Calu3 (cell line): ENCODE measurements around the gene ANGPTL8. TPM values are rescaled to one million over a fixed set of nuclear protein-coding genes. Genes with fewer than 3 reads are reported as not detected.

Source experiments
- BruUV-seq: library from RNA; stranded (reverse); fragments of 400-500 nt; replicated peaks from 2 replicates; lab custom pipeline; 2021; lab: Mats Ljungman, UMichigan
- CTCF ChIA-PET: fragments of 300-600 bp; sonication (Branson Sonifier 250); formaldehyde crosslinking; loops from one replicate; lab custom pipeline; 2022; ENCODE audit warnings: antibody characterized with exemption; lab: Charles Lee
- DNase-seq: peaks from one replicate; pipeline ENCODE4 v3.0.0; 2022
- H3K27ac Mint-ChIP-seq: one replicate; pipeline ENCODE4 v1.8.0; 2022; ENCODE audit warnings: mixed read lengths; ENCODE audit not compliant: unreplicated experiment
- H3K27me3 Mint-ChIP-seq: one replicate; pipeline ENCODE4 v1.8.0; 2022; ENCODE audit warnings: mixed read lengths; ENCODE audit not compliant: unreplicated experiment
- H3K36me3 Mint-ChIP-seq: one replicate; pipeline ENCODE4 v1.8.0; 2022; ENCODE audit warnings: mild to moderate bottlenecking, moderate library complexity, mixed read lengths; ENCODE audit not compliant: insufficient read depth, unreplicated experiment
- H3K4me1 Mint-ChIP-seq: one replicate; pipeline ENCODE4 v1.8.0; 2022; ENCODE audit warnings: mild to moderate bottlenecking, low read depth, mixed read lengths; ENCODE audit not compliant: unreplicated experiment
- H3K4me3 Mint-ChIP-seq: one replicate; pipeline ENCODE4 v1.8.0; 2022; ENCODE audit warnings: mild to moderate bottlenecking, low read depth, moderate library complexity, mixed read lengths; ENCODE audit not compliant: unreplicated experiment
- H3K9me3 Mint-ChIP-seq: one replicate; pipeline ENCODE4 v1.8.0; 2022; ENCODE audit warnings: low read depth, mixed read lengths; ENCODE audit not compliant: unreplicated experiment
- intact Hi-C: fragments of 100-400 bp; cut with micrococcal nuclease; formaldehyde crosslinking; loops from one replicate; pipeline ENCODE4 v1.10.0; 2022; ENCODE audit not compliant: unreplicated experiment
- total RNA-seq: library from RNA; stranded (reverse); gene quantifications from 2 replicates; pipeline ENCODE4 v1.2.3, GENCODE V29; 2022
- TF ChIP-seq, protein P1 (sequence below): fragments of 200-600 bp; IDR thresholded peaks from one replicate; pipeline ENCODE4 v1.8.0; 2022; ENCODE audit warnings: antibody characterized with exemption; ENCODE audit not compliant: unreplicated experiment

The ANGPTL8 gene
- total RNA-seq, 1 experiment from 2014 or later: not detected

DNA sequence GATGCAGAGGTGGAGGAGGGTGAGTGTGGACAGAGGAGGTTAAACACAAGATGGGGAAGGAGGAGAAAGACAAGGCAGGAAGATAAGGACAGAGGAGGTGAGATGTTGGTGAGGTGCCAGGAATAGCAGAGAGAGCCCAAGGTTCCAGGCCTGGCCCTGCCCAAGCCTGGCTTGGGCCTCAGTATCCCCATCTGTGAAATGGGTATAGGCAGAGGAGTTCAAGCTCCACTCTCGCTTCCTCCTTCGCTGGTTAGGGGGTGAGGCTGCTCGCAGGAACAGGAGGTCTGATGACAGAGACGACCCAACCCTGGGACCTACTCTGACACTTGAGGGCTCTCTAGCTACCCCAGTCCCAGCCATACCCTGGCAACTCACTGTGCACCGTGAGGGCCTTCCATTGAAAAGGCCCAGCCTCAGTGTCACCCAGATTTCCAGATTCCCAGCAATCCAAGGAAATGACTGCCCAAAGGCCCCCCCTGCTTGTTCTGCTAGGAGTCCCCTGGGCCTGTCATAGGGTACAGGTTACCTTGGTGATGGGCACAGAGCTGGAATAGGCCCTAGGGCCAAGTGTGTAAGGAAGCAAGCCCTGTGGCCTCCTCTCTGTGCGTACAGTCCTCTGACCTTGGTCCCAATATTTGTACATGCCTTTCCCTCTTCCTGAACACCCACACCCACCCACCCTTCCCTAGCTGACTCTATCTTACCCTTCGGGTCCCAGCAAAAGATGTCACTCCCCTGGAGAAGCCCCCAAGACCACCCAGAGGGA, 8.6 kb upstream of the ANGPTL8 start:
- intact Hi-C loops: no loop called here
- Mint-ChIP-seq H3K27ac (peak overlapping the region; percentile 2), H3K36me3 (peaks cover 6% of the 10 kb centered on the region), H3K27me3 (no peaks in the 10 kb centered on the region), H3K4me1 (no peaks in the 10 kb centered on the region), H3K9me3 (no peaks in the 10 kb centered on the region), H3K4me3 (no peak overlapping the region)
- BruUV-seq: no TSS peak
- CTCF ChIA-PET: interaction anchor here (0.6 kb wide), 2 partner anchors 17 to 22 kb away, joined by 3 to 4 read pairs; no protein-coding TSS in a partner anchor
- no peak for DNase-seq
- TF ChIP-seq, protein P1, sequence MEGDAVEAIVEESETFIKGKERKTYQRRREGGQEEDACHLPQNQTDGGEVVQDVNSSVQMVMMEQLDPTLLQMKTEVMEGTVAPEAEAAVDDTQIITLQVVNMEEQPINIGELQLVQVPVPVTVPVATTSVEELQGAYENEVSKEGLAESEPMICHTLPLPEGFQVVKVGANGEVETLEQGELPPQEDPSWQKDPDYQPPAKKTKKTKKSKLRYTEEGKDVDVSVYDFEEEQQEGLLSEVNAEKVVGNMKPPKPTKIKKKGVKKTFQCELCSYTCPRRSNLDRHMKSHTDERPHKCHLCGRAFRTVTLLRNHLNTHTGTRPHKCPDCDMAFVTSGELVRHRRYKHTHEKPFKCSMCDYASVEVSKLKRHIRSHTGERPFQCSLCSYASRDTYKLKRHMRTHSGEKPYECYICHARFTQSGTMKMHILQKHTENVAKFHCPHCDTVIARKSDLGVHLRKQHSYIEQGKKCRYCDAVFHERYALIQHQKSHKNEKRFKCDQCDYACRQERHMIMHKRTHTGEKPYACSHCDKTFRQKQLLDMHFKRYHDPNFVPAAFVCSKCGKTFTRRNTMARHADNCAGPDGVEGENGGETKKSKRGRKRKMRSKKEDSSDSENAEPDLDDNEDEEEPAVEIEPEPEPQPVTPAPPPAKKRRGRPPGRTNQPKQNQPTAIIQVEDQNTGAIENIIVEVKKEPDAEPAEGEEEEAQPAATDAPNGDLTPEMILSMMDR: no peak

DNA sequence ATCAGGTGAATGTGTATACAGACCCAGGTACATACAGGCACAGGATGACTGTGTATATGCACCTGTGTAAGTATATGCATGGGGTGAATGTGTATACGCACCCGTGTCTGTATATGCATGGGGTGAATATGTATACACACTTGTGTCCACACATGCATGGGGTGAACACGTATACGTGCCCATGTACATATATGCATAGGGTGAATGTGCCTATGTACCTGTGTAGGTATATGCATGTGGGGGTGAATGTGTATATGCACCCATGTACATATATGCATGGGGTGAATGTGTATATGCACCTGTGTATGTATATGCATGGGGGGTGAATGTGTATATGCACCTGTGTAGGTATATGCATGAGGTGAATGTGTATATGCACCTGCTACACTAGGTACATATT, 6.9 kb upstream of the ANGPTL8 start:
- intact Hi-C loops: no loop called here
- Mint-ChIP-seq H3K4me1 (no peaks in the 10 kb centered on the region), H3K9me3 (no peaks in the 10 kb centered on the region), H3K27me3 (no peaks in the 10 kb centered on the region), H3K36me3 (no peaks in the 10 kb centered on the region), H3K4me3 (no peak overlapping the region), H3K27ac (no peak overlapping the region)
- DNase-seq: no peak
- TF ChIP-seq, protein P1: no peak
- no TSS peak for BruUV-seq
- CTCF ChIA-PET: no interaction called here

DNA sequence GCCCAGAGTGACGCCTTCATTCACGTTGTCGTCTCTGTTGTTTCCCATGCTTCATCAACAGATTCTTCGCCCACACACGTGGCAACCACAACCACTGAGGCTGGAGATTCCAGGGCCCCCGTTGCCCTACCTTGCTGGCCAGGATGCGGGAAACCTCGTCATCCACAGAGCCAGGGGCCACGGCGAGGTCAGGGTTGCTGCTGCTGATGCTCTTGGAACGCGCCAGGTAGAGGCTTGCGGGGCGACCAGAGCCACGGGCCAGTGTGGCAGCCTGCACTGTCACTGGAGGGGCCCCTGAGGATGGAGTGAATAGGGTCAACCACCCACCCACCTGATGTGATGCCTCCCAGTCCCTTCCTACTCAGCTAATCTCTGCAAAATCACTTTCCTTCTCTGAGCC, 6.3 kb upstream of the ANGPTL8 start:
- Mint-ChIP-seq H3K4me3 (no peak overlapping the region), H3K27me3 (no peaks in the 10 kb centered on the region), H3K4me1 (no peaks in the 10 kb centered on the region), H3K9me3 (no peaks in the 10 kb centered on the region), H3K27ac (no peak overlapping the region), H3K36me3 (no peaks in the 10 kb centered on the region)
- BruUV-seq: no TSS peak
- DNase-seq: no peak
- intact Hi-C loops: no loop called here
- CTCF ChIA-PET: no interaction called here
- TF ChIP-seq, protein P1: no peak

DNA sequence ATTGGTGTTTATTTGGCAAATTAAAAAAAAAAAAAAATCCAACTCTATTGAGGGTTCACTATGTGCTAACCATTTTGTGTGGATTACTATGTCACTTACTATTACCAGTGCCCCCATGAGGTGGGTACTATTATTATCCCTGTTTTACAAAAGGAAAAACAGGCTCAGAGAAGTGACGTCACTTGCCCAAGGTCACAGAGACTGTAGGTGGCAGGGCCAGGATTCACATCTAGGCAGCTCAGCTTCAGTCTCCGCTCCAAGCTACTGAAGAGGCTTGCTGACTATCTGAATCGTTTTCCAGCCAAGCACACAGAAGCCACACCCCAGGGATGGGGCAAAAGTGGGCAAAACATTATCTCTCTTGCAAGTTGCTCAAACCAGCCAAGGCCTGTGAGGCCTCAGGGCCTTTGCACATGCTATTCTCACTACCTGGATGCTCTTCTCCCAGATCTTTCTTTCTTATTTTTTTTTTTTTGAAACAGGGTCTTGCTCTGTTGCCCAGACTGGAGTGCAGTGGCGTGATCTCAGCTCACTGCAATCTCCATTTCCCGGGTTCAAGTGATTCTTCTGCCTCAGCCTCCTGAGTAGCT, 4.8 kb upstream of the ANGPTL8 start:
- CTCF ChIA-PET: interaction anchor here (0.7 kb wide), 1 partner anchor 302 kb away, joined by 3 read pairs; no protein-coding TSS in a partner anchor

More for the DNA sequence above, 4.8 kb upstream of the ANGPTL8 start:
- intact Hi-C loops: no loop called here
- TF ChIP-seq, protein P1: no peak
- Mint-ChIP-seq H3K36me3 (peaks cover 5% of the 10 kb centered on the region), H3K27me3 (no peaks in the 10 kb centered on the region), H3K9me3 (no peaks in the 10 kb centered on the region), H3K4me3 (no peak overlapping the region), H3K4me1 (no peaks in the 10 kb centered on the region), H3K27ac (no peak overlapping the region)
- no peak for DNase-seq
- no TSS peak for BruUV-seq
